T-helper 9 cell (primary cell): ENCODE results near the gene ZNF652.
"Not testable (repeated sequence)": the region's sequence is repeated elsewhere in the genome, so short reads cannot be mapped to it uniquely, and the experiment has no call there.

Experiments
- DNase-seq: peaks from one replicate; pipeline ENCODE4 v3.0.0-alpha.2; 2020

The ZNF652 gene

GRCh38 chr17:49299996-49300395 lies 62.1 kb downstream of the ZNF652 start:
- no peak for DNase-seq

GRCh38 chr17:49298371-49298976 lies 63.6 kb downstream of the ZNF652 start:
- DNase-seq: no peak

GRCh38 chr17:49297141-49297540 lies 64.9 kb downstream of the ZNF652 start:
- no peak for DNase-seq

- DNase-seq: no peak
Observed at GRCh38 chr17:49294122-49294521, 67.9 kb downstream of the ZNF652 start.

GRCh38 chr17:49292901-49293300 lies 69.1 kb downstream of the ZNF652 start:
- DNase-seq: no peak

GRCh38 chr17:49291929-49292328 lies 70.1 kb downstream of the ZNF652 start:
- DNase-seq: no peak

- DNase-seq: no peak
Observed at GRCh38 chr17:49290690-49291359, 71.2 kb downstream of the ZNF652 start.

GRCh38 chr17:49288388-49288787 lies 73.7 kb downstream of the ZNF652 start:
- DNase-seq: no peak

GRCh38 chr17:49287481-49287880 lies 74.6 kb downstream of the ZNF652 start:
- DNase-seq: no peak

GRCh38 chr17:49286261-49286973 lies 75.6 kb downstream of the ZNF652 start:
- DNase-seq: not testable (repeated sequence)

- DNase-seq: no peak
Observed at GRCh38 chr17:49285716-49286115, 76.3 kb downstream of the ZNF652 start.

- DNase-seq: no peak
Observed at GRCh38 chr17:49280918-49281317, 81.1 kb downstream of the ZNF652 start.

- DNase-seq: no peak
Observed at GRCh38 chr17:49280061-49280460, 82.0 kb downstream of the ZNF652 start.

GRCh38 chr17:49279263-49280015 lies 82.6 kb downstream of the ZNF652 start:
- not testable (repeated sequence) for DNase-seq

- no peak for DNase-seq
Observed at GRCh38 chr17:49278076-49278475, 84.0 kb downstream of the ZNF652 start.

GRCh38 chr17:49277638-49278037 lies 84.4 kb downstream of the ZNF652 start:
- DNase-seq: no peak

GRCh38 chr17:49275981-49276380 lies 86.1 kb downstream of the ZNF652 start:
- DNase-seq: not testable (repeated sequence)

GRCh38 chr17:49269356-49269755 lies 92.7 kb downstream of the ZNF652 start:
- DNase-seq: no peak

- no peak for DNase-seq
Observed at GRCh38 chr17:49267912-49268311, 94.1 kb downstream of the ZNF652 start.

GRCh38 chr17:49266233-49266632 lies 95.8 kb downstream of the ZNF652 start:
- DNase-seq: no peak

- not testable (repeated sequence) for DNase-seq
Observed at GRCh38 chr17:49261540-49261939, 100.5 kb downstream of the ZNF652 start.

- DNase-seq: no peak
Observed at GRCh38 chr17:49260817-49261291, 101.2 kb downstream of the ZNF652 start.
